CD14-positive monocyte (primary cell): ENCODE measurements around the gene PPARGC1A. TPM values are rescaled to one million over a fixed set of nuclear protein-coding genes. Genes with fewer than 3 reads are reported as not detected.

Experiments used
- DNase-seq, 3 donors: peaks; one replicate each; pipeline ENCODE4 v3.0.0-alpha.2; 2011 to 2022
- H2AFZ ChIP-seq: 2 replicates; pipeline ENCODE4 v1.6.0; 2012; ENCODE audit warnings: mild to moderate bottlenecking, low read depth, low read length, inconsistent platforms; ENCODE audit not compliant: insufficient read depth, poor library complexity, severe bottlenecking
- H3K27ac ChIP-seq, 2 donors: 1 replicate in 1 of 2; 2 replicates in 1 of 2; pipeline ENCODE4 v1.5.1; 2012 to 2013; ENCODE audit warnings: low read length in 2 of 2, control low read depth in 1 of 2, inconsistent platforms in 1 of 2, low read depth in 1 of 2, mild to moderate bottlenecking in 1 of 2
- H3K27me3 ChIP-seq, 2 donors: one replicate each; pipeline versions ENCODE4 v1.6.0 to v1.6.1; 2011 to 2013; ENCODE audit warnings: low read length in 2 of 2; ENCODE audit not compliant: control insufficient read depth in 2 of 2, insufficient read depth in 2 of 2
- H3K36me3 ChIP-seq, 2 donors: replicated peaks in 1 of 2; 1 replicate in 1 of 2; 2 replicates in 1 of 2; pipeline versions ENCODE4 v1.5.1 to v1.6.1; 2012 to 2013; ENCODE audit warnings: low read length in 2 of 2, control low read depth in 1 of 2, inconsistent platforms in 1 of 2, mild to moderate bottlenecking in 1 of 2; ENCODE audit not compliant: insufficient read depth in 2 of 2, control insufficient read depth in 1 of 2
- H3K4me1 ChIP-seq, 2 donors: 1 replicate in 1 of 2; 2 replicates in 1 of 2; pipeline versions ENCODE4 v1.5.1 to v1.6.1; 2012 to 2013; ENCODE audit warnings: low read length in 2 of 2, control low read depth in 1 of 2, inconsistent platforms in 1 of 2, mild to moderate bottlenecking in 1 of 2, moderate library complexity in 1 of 2; ENCODE audit not compliant: insufficient read depth in 2 of 2, control insufficient read depth in 1 of 2
- H3K4me2 ChIP-seq: replicated peaks from 2 replicates; pipeline ENCODE3; 2012; ENCODE audit warnings: low read length, moderate library complexity, mild to moderate bottlenecking; ENCODE audit not compliant: poor library complexity, severe bottlenecking; ENCODE audit errors: extremely low read depth
- H3K4me3 ChIP-seq, 3 experiments: fragments of 200-600 bp in 1 of 3; sonication (generic) in 1 of 3; replicated peaks in 1 of 3; 1 replicate in 2 of 3; 2 replicates in 1 of 3; pipeline ENCODE4 v1.5.1; 2011 to 2013; ENCODE audit warnings: low read length in 3 of 3, mild to moderate bottlenecking in 3 of 3, control low read depth in 2 of 3, low read depth in 2 of 3, inconsistent platforms in 1 of 3, moderate library complexity in 1 of 3
- H3K79me2 ChIP-seq: 2 replicates; pipeline ENCODE4 v1.6.0; 2012; ENCODE audit warnings: mild to moderate bottlenecking, control low read depth, inconsistent platforms, low read length, moderate library complexity; ENCODE audit not compliant: insufficient read depth
- H3K9ac ChIP-seq: 2 replicates; pipeline ENCODE4 v1.6.0; 2017; ENCODE audit warnings: low read length, mild to moderate bottlenecking; ENCODE audit not compliant: insufficient read depth, poor library complexity, severe bottlenecking
- H3K9me3 ChIP-seq, 2 donors: replicated peaks in 1 of 2; 1 replicate in 1 of 2; 2 replicates in 1 of 2; pipeline versions ENCODE4 v1.5.1 to v1.6.1; 2012 to 2013; ENCODE audit warnings: low read length in 2 of 2, control low read depth in 1 of 2; ENCODE audit not compliant: control insufficient read depth in 1 of 2, insufficient read depth in 1 of 2
- H4K20me1 ChIP-seq: 2 replicates; pipeline ENCODE4 v1.6.0; 2012; ENCODE audit warnings: mild to moderate bottlenecking, low read length, control low read depth, moderate library complexity; ENCODE audit not compliant: insufficient read depth
- H3K27ac Mint-ChIP-seq, 7 donors: one replicate each; pipeline ENCODE4 v1.8.0; 2020; ENCODE audit warnings: mild to moderate bottlenecking in 7 of 7, mixed read lengths in 7 of 7, moderate library complexity in 6 of 7, inconsistent platforms in 2 of 7
- H3K27me3 Mint-ChIP-seq, 3 donors: one replicate each; pipeline ENCODE4 v1.8.0; 2021 to 2022; ENCODE audit warnings: low read depth in 3 of 3, mild to moderate bottlenecking in 3 of 3, mixed read lengths in 3 of 3, moderate library complexity in 3 of 3, inconsistent platforms in 1 of 3
- H3K36me3 Mint-ChIP-seq, 2 donors: one replicate each; pipeline ENCODE4 v1.8.0; 2020; ENCODE audit warnings: mixed read lengths in 2 of 2, inconsistent platforms in 1 of 2, mild to moderate bottlenecking in 1 of 2
- H3K4me1 Mint-ChIP-seq: one replicate; pipeline ENCODE4 v1.8.0; 2020; ENCODE audit warnings: mild to moderate bottlenecking, mixed read lengths
- H3K4me3 Mint-ChIP-seq, 2 donors: one replicate each; pipeline ENCODE4 v1.8.0; 2020; ENCODE audit warnings: mild to moderate bottlenecking in 2 of 2, mixed read lengths in 2 of 2, moderate library complexity in 1 of 2
- H3K9me3 Mint-ChIP-seq, 7 donors: one replicate each; pipeline ENCODE4 v1.8.0; 2020 to 2022; ENCODE audit warnings: mixed read lengths in 7 of 7, mild to moderate bottlenecking in 6 of 7, moderate library complexity in 6 of 7, inconsistent platforms in 2 of 7
- CTCF ChIP-seq: fragments of 200-600 bp; IDR thresholded peaks from one replicate; pipeline ENCODE4 v1.8.0; 2022; ENCODE audit warnings: antibody characterized with exemption, mild to moderate bottlenecking
- WGBS: methylation state at CpG from one replicate; pipeline ENCODE4 v1.1.5; 2013; ENCODE audit warnings: missing lambda C conversion rate; ENCODE audit not compliant: insufficient coverage; 5-methylcytosine and 5-hydroxymethylcytosine counted together
- intact Hi-C, 2 donors: fragments of 100-400 bp; cut with micrococcal nuclease; formaldehyde crosslinking; loops; one replicate each; pipeline versions ENCODE4 v1.15.0 to v1.15.1; 2023
- polyA plus RNA-seq, 3 donors: library from polyadenylated mRNA; depleted of rRNA in 1 of 3; unstranded in 2 of 3; stranded (reverse) in 1 of 3; fragments of 300-500 nt in 2 of 3; fragments of >200 nt in 1 of 3; fragmentation: Illumina TruSeq in 2 of 3; gene quantifications; 1 replicate in 2 of 3; 2 replicates in 1 of 3; pipeline ENCODE4 v1.2.3, GENCODE V29; 2012 to 2021

Gene PPARGC1A
- polyA plus RNA-seq, 3 donors = 0.58 to 1.1 (median 0.79) TPM

GRCh38 chr4:23891064-23891421, 1.2 kb upstream of the PPARGC1A start:
- TF ChIP-seq CTCF = no peak
- H3K9me3 ChIP-seq = no peaks in the 10 kb centered on the region
- Mint-ChIP-seq H3K4me1 (peaks cover 22% of the 10 kb centered on the region), H3K27ac (no peak overlapping the region), H3K27me3 (peaks cover 28 to 37% (median 34%) of the 10 kb centered on the region in 3 donors), H3K9me3 (peaks cover 0 to 3% (median 0%) of the 10 kb centered on the region in 7 donors), H3K36me3 (no peaks in the 10 kb centered on the region), H3K4me3 (no peak overlapping the region)
- no peaks in the 10 kb centered on the region for H3K79me2 ChIP-seq
- intact Hi-C loops = no loop called here
- no peak overlapping the region for H2AFZ ChIP-seq
- no peaks in the 10 kb centered on the region for H4K20me1 ChIP-seq
- H3K4me3 ChIP-seq = no peak overlapping the region
- no peak overlapping the region for H3K27ac ChIP-seq
- no peak for DNase-seq
- no CpG with 5 or more reads among the region's 1 CpG for WGBS
- no peaks in the 10 kb centered on the region for H3K36me3 ChIP-seq
- peaks cover 9 to 27% of the 10 kb centered on the region in 2 donors for H3K4me1 ChIP-seq
- no peak overlapping the region for H3K4me2 ChIP-seq
- no peak overlapping the region for H3K9ac ChIP-seq
- H3K27me3 ChIP-seq = peaks cover 32 to 57% of the 10 kb centered on the region in 2 donors

GRCh38 chr4:23890369-23891063, 669 bp upstream of the PPARGC1A start:
- peaks cover 28 to 37% (median 34%) of the 10 kb centered on the region in 3 donors for H3K27me3 Mint-ChIP-seq
- Histone ChIP-seq H2AFZ (no peak overlapping the region), H3K9ac (no peak overlapping the region), H3K4me2 (peak overlapping the region; percentile 56), H3K27me3 (peaks cover 32 to 57% of the 10 kb centered on the region in 2 donors), H3K4me1 (peaks cover 9 to 27% of the 10 kb centered on the region in 2 donors), H3K4me3 (no peak overlapping the region), H4K20me1 (no peaks in the 10 kb centered on the region), H3K36me3 (no peaks in the 10 kb centered on the region), H3K9me3 (no peaks in the 10 kb centered on the region), H3K79me2 (no peaks in the 10 kb centered on the region), H3K27ac (no peak overlapping the region)
- intact Hi-C loops = no loop called here
- H3K9me3 Mint-ChIP-seq = peaks cover 0 to 3% (median 0%) of the 10 kb centered on the region in 7 donors
- H3K27ac Mint-ChIP-seq = no peak overlapping the region
- peaks cover 22% of the 10 kb centered on the region for H3K4me1 Mint-ChIP-seq
- no peak for TF ChIP-seq CTCF
- H3K36me3 Mint-ChIP-seq = no peaks in the 10 kb centered on the region
- no CpG with 5 or more reads among the region's 9 CpGs for WGBS
- H3K4me3 Mint-ChIP-seq = peak overlapping the region in 1 of 2 donors; percentile 83
- DNase-seq = no peak
